Measurements from ENCODE around the gene TRAF4.

GRCh38 chr17:28720247-28720996 lies 23.4 kb upstream of the TRAF4 start:
- TF ChIP-seq CTCF (IDR thresholded peaks at IDR 0.05), result no peak
- TF ChIP-seq POLR2A (IDR thresholded peaks at IDR 0.05), result no peak
